ENCODE measurements around the gene PDE5A. TPM values are rescaled to one million over a fixed set of nuclear protein-coding genes. Genes with fewer than 3 reads are reported as not detected.
"Not testable (repeated sequence)": the region's sequence is repeated elsewhere in the genome, so short reads cannot be mapped to it uniquely, and the experiment has no call there.

The PDE5A gene
- total RNA-seq, 4 donors from 2014 or later = 154 to 208 (median 199) TPM

GRCh38 chr4:119664168-119664907, 35.7 kb upstream of the PDE5A start:
- TF ChIP-seq CTCF (IDR thresholded peaks at IDR 0.05) (no peak), POLR2A (IDR thresholded peaks at IDR 0.05; ENCODE audit: low read depth) (no peak), POLR2AphosphoS5 (IDR thresholded peaks at IDR 0.05) (no peak), EP300 (IDR thresholded peaks at IDR 0.05) (no peak)
- peak overlapping the region; percentile 25 to 46 (median 36) for H3K4me3 ChIP-seq
- H3K36me3 ChIP-seq = no peaks in the 10 kb centered on the region
- H3K9me3 ChIP-seq = no peaks in the 10 kb centered on the region
- 51% methylated on average over 3 of the region's 3 CpGs for WGBS
- no peak for DNase-seq (ENCODE audit: extremely low spot score)
- intact Hi-C loops (cut with DNase I) = loop anchor here (5.0 kb wide), 1 partner anchor 37 kb away; the partner anchor contains the start of gene PDE5A
- no peaks in the 10 kb centered on the region for H3K27me3 ChIP-seq
- peaks cover 0 to 70% (median 52%) of the 10 kb centered on the region in 4 donors for H3K4me1 ChIP-seq
- H3K27ac ChIP-seq (replicated peaks in 1 of 4) = peak overlapping the region; percentile 66 to 72 (median 70)

DNA sequence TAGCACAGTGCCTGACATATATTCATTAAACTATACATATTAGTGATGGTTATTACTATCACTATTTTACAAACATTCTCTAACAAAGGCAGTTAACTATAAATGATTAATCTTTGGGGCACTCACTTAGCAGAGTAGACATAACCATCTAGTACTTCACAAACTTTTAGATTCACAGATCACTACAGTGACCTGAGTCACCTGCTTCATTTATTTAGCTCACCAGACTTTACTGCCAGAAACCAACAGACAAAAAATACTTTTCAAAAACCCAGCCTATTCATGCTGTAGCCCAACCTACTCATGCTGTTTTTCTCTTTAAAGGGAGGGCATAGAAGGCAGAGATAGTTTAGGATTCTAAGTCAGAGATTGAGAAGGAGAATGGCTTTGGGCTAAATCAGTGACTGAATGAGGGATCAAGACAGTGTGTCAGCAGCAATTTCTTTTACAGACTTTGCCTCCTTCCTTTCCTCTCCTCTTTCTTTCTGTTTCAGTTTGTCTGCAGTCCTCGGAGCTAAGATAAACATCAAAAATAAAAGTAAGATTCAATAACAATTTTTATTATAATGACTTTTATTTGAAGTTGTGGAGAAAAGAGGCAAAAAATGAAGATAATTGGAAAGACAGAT, 34.7 kb upstream of the PDE5A start:
- TF ChIP-seq POLR2AphosphoS5 (IDR thresholded peaks at IDR 0.05) (no peak), EP300 (IDR thresholded peaks at IDR 0.05) (no peak), POLR2A (IDR thresholded peaks at IDR 0.05; ENCODE audit: low read depth) (no peak), CTCF (IDR thresholded peaks at IDR 0.05) (no peak)
- WGBS = 17% methylated on average over 1 of the region's 1 CpG
- Histone ChIP-seq H3K9me3 (no peaks in the 10 kb centered on the region), H3K27ac (replicated peaks in 1 of 4) (peak overlapping the region; percentile 66 to 72 (median 70)), H3K27me3 (no peaks in the 10 kb centered on the region), H3K36me3 (no peaks in the 10 kb centered on the region), H3K4me3 (peak overlapping the region; percentile 25 to 46 (median 36)), H3K4me1 (peaks cover 0 to 60% (median 52%) of the 10 kb centered on the region in 4 donors)
- no peak for DNase-seq (ENCODE audit: extremely low spot score)
- intact Hi-C loops (cut with DNase I) = loop anchor here (5.0 kb wide), 1 partner anchor 36 kb away; the partner anchor contains the start of gene PDE5A

GRCh38 chr4:119662612-119663011, 34.0 kb upstream of the PDE5A start:
- not testable (repeated sequence) for H3K9me3 ChIP-seq; H3K27me3 ChIP-seq; DNase-seq (ENCODE audit: extremely low spot score); H3K4me3 ChIP-seq; H3K36me3 ChIP-seq
- intact Hi-C loops (cut with DNase I) = loop anchor here (5.0 kb wide), 1 partner anchor 35 kb away; the partner anchor contains the start of gene PDE5A
- WGBS = 52% methylated on average over 2 of the region's 2 CpGs
- Histone ChIP-seq H3K4me1 (peaks cover 0 to 53% (median 47%) of the 10 kb centered on the region in 4 donors), H3K27ac (replicated peaks in 1 of 4) (peak overlapping the region; percentile 66 to 72 (median 70))

DNA sequence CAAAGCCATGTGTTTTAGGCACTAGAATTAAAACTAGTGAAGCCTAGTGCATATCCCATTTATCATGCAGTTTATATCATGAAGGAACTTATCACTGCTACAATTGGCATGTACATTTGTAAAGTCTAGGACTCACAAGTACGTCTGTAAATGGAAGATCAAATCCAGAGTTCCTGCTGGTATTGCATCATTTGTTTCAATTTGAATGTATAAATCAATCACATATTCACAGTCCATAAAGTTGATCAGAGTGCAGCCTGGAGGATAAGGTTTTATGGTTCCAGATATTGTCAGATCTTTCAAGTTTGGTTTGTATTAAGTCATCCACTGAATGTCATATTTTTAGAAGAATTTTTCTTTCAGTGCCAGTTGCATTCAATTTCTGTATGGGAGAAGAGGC, 32.6 kb upstream of the PDE5A start:
- Histone ChIP-seq H3K4me3 (no peak overlapping the region), H3K27me3 (no peaks in the 10 kb centered on the region), H3K27ac (replicated peaks in 1 of 4) (no peak overlapping the region), H3K4me1 (peaks cover 0 to 47% (median 39%) of the 10 kb centered on the region in 4 donors), H3K9me3 (no peaks in the 10 kb centered on the region), H3K36me3 (no peaks in the 10 kb centered on the region)
- DNase-seq (ENCODE audit: extremely low spot score) = no peak
- TF ChIP-seq POLR2AphosphoS5 (IDR thresholded peaks at IDR 0.05) (no peak), CTCF (IDR thresholded peaks at IDR 0.05) (no peak), EP300 (IDR thresholded peaks at IDR 0.05) (no peak), POLR2A (IDR thresholded peaks at IDR 0.05; ENCODE audit: low read depth) (no peak)
- intact Hi-C loops (cut with DNase I) = loop anchor here (5.0 kb wide), 1 partner anchor 34 kb away; the partner anchor contains the start of gene PDE5A
- WGBS = 52% methylated on average over 1 of the region's 1 CpG

- Histone ChIP-seq H3K27ac (replicated peaks in 1 of 4) (no peak overlapping the region), H3K27me3 (no peaks in the 10 kb centered on the region), H3K36me3 (no peaks in the 10 kb centered on the region), H3K4me1 (peaks cover 0 to 34% (median 27%) of the 10 kb centered on the region in 4 donors), H3K9me3 (no peaks in the 10 kb centered on the region), H3K4me3 (no peak overlapping the region)
- DNase-seq (ENCODE audit: extremely low spot score) = no peak
- intact Hi-C loops (cut with DNase I) = no loop called here
- TF ChIP-seq POLR2A (IDR thresholded peaks at IDR 0.05; ENCODE audit: low read depth) (no peak), POLR2AphosphoS5 (IDR thresholded peaks at IDR 0.05) (no peak), EP300 (IDR thresholded peaks at IDR 0.05) (no peak), CTCF (IDR thresholded peaks at IDR 0.05) (no peak)
Observed at GRCh38 chr4:119659576-119659975, 31.0 kb upstream of the PDE5A start.
